GM18909 (cell line): ENCODE data around the gene CALR.
"Not testable (repeated sequence)": the region's sequence is repeated elsewhere in the genome, so short reads cannot be mapped to it uniquely, and the experiment has no call there.

Experiments used
- ATAC-seq: cut with Tn5 transposase; IDR thresholded peaks from one replicate; pipeline ENCODE4 v1.9.1; 2021; ENCODE audit warnings: mild to moderate bottlenecking; ENCODE audit not compliant: unreplicated experiment, poor library complexity

CALR gene

DNA sequence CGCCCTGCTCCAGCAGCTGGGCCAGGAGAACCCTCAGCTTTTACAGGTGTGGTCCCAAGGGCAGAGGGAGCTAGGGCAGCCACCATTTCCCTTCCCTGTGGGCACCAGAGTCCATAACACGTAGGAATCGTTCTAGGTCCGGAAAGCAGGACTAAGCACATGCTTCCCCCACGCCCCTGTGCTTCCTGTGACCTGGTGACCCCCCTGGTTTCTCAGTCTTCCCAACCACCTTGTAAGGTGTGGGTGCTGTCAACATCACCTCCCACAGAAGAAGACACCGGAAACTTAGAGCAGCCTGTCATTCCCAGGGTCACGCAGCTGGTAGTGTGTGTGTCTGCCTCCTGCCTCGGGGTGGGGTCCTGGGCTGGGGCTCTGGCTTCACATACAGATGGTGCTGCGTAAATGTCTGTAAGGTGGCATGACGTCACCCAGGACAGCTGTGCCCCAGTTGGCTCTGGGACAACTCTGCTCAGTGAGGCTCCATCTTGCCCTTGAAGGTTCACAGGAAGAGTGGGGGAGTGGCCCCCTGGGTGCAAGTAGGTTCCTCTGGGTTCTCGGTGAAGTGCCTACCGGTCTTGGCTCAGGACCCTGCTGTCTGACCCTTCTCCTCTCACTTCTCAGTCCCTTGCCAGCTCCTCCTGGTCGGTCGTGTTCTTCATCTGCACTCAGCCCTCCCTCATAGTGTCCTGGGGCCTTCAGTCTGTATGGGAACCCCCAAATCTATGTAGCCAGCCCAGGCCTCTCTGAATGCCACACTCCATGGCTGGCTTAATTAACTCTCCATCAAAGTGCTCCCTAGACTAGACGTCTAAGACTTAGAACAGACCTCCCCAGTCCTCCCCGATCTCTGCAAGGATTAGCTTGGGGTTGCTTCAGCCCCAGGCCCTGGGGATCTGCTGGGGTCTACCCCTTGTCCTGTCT, 11.2 kb downstream of the CALR start:
- no peak for ATAC-seq

- ATAC-seq: not testable (repeated sequence)
These were observed 13.6 kb downstream of the CALR start for GRCh38 chr19:12952050-12952449.

GRCh38 chr19:12952488-12953137, 14.2 kb downstream of the CALR start:
- ATAC-seq: no peak

GRCh38 chr19:12953138-12953798, 14.9 kb downstream of the CALR start:
- ATAC-seq: no peak

DNA sequence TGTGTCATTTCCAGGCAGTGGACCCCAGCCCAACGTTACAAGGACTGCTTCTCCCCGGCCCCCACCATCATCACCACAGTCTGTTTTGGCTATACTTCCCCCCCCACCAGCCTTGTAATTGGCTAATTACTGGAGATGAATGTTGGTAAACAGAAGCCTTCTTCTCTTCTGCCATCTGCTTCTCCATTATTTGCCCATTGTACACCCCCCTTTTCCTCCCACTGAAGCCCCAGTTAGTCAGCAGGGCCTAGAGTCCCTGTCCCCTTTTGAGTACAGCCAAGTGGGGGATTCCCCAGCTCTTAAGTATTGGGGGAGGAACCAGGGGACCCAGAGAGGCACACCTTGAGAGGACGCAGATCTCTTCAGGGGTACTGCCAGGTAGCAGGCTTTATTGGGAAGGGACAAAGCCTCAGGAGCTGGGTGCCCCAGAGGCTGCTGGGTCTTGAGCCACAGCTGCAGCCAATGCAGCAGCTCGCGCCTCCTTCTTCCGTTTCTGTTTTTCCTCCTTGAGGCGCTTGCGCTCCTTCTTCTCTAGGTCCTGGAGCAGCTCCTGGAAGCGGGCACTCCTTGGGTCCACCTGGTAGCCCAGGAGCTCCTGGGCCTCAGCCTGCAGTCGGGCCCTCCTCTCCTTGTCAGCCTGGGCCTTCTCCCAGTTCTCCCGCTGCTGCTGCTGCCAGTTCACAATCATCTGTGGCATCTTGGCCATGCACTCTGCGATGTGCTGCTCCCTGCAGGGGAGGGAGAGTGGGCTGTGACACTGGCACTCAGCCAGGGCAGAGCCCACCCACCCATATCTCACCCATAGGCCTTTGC, 15.6 kb downstream of the CALR start:
- no peak for ATAC-seq

- ATAC-seq: no peak
These were observed 16.2 kb downstream of the CALR start for GRCh38 chr19:12954612-12954962.

GRCh38 chr19:12955575-12955974, 17.2 kb downstream of the CALR start:
- not testable (repeated sequence) for ATAC-seq

- no peak for ATAC-seq
These were observed 17.6 kb downstream of the CALR start for GRCh38 chr19:12955996-12956395.

DNA sequence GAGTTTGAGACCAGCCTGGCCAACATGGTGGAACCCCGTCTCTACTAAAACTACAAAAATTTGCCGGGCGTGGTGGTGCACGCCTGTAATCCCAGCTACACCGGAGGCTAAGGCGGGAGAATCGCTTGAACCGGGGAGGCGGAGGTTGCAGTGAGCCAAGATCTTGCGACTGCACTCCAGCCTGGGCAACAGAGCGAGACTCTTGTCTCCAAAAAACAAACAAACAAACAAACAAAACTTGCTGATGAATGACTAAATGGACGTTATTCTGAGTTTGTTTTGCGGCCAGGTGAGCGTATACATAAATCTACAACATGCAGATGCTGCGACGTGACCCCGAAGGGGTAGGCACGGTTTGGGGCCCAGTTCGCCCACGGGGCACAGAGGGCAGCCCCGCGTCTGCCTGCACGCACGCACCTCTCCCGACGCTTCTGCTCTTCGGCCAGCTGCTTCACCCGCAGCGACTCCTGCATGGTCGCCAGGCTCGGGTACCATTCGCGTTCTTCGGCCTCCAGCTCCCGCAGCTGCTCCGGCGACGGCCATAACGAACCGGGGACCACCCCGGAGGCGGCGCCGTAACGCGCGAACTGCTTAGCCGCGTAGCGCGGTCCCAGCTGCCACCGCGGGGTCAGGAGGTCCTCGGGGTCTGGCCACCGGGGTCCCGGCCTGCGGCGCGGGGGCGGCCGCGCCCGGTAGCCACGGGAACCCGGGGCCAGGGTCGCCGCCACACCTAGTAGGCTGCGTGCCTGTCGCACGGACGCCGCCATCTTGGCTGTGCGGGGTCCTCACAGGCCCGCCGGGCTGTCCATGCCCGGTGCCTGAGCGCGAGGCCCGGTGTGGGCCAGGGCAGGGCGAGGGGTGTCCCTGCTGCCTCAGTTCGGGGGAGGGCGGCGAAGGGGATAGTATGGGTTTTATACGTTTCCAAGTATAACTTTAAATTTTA, 18.3 kb downstream of the CALR start, which contains the start of gene GADD45GIP1:
TSS of gene GADD45GIP1 (minus strand) at position 778 of the 943 bp plus-strand sequence. CDS start at position 767, 11 bp downstream.
- ATAC-seq: peak; percentile 83

- ATAC-seq: not testable (repeated sequence)
These were observed 19.1 kb downstream of the CALR start for GRCh38 chr19:12957389-12957952.

GRCh38 chr19:12959481-12959880, 21.1 kb downstream of the CALR start:
- ATAC-seq: no peak

DNA sequence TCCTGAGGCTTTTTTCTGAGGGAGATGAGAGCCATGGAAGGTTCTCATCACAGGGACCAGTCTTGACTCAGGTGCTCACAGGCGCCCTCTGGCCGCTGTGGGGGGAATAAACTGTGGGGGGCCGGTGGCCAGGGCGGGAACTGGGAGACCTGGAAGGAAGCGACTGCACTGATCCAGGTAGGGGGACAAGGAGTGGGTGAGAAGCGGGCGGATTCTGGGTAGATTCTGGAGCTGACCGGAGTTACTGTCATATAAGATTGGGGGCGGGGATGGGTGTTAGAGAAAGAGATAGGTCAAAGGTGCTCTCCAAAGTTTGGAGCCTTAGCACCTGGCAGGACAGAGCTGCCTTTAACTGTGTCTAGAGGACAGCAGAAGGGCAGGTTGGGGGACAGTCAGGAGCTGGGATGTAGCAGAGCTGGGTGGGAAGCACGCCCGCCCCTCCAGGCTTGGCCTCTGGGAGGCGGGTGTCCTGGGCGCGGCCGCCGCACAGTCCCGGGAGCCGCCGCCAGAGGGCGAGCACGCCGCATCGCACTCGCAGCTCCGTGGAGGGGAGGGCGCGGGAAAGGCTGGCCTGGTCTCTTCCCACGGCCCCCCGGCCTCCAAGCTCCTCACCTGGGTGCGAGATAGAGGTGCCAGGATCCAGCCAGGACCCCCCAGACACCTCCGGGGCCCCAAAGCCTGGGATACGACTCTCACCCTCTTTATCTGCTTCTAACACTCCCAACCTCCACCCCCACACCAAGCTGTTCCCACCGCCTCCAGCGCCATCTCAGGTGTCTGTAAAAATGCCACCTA, 26.8 kb downstream of the CALR start:
- peak; percentile 72 for ATAC-seq

- no peak for ATAC-seq
These were observed 27.4 kb downstream of the CALR start for GRCh38 chr19:12965812-12966135.

GRCh38 chr19:12967907-12968306, 29.5 kb downstream of the CALR start:
- ATAC-seq: no peak

GRCh38 chr19:12969292-12969988, 31.0 kb downstream of the CALR start, which contains the start of gene DAND5:
TSS of gene DAND5 (plus strand) at chr19:12969576. CDS start at chr19:12969661, 85 bp downstream.
- no peak for ATAC-seq

- no peak for ATAC-seq
These were observed 31.8 kb downstream of the CALR start for GRCh38 chr19:12970070-12970820.

DNA sequence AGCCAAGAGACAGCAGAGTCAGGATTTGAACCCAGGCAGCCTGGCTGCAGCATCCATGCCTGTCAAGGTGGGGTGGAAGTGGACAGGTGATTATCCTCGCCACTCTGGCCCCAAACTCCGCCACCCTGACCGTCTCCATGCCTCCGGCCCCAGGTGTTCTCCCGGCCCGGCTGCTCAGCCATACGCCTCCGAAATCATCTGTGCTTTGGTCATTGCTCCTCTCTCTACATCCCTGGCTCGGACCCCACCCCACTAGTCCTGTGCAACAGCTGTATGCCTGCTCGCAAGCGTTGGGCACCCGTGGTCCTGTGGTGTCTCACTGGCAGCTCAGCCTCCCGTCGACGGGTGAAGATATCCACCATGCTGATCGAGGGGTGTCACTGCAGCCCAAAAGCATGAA, 34.8 kb downstream of the CALR start:
- no peak for ATAC-seq
